OCI-LY1 (cell line): Measurements from ENCODE around the gene TRPM3.

Experiments used
- H2AFZ ChIP-seq: fragments of 200-600 bp; sonication (generic), shearing (Covaris generic); 2 replicates; pipeline ENCODE4 v1.6.0; 2014; ENCODE audit warnings: antibody characterized with exemption, mild to moderate bottlenecking, low read length
- H3F3A ChIP-seq: fragments of 200-600 bp; sonication (generic), shearing (Covaris generic); 2 replicates; pipeline ENCODE4 v1.6.0; 2014; ENCODE audit warnings: mild to moderate bottlenecking, antibody characterized with exemption, low read length, moderate library complexity; ENCODE audit not compliant: insufficient read depth
- H3K27ac ChIP-seq: fragments of 200-600 bp; sonication (generic); 2 replicates; pipeline ENCODE4 v1.5.1; 2014; ENCODE audit warnings: low read length, mixed run types, mild to moderate bottlenecking, low read depth; ENCODE audit not compliant: poor library complexity, severe bottlenecking
- H3K27me3 ChIP-seq: fragments of 200-600 bp; sonication (generic); 2 replicates; pipeline ENCODE4 v1.6.0; 2014; ENCODE audit warnings: antibody characterized with exemption, mild to moderate bottlenecking, low read length, moderate library complexity; ENCODE audit not compliant: insufficient read depth
- H3K36me3 ChIP-seq: fragments of 200-600 bp; sonication (generic); 2 replicates; pipeline ENCODE4 v1.6.1; 2014; ENCODE audit warnings: mild to moderate bottlenecking, antibody characterized with exemption, low read length, moderate library complexity, mixed read lengths; ENCODE audit not compliant: insufficient read depth
- H3K4me1 ChIP-seq: fragments of 200-600 bp; sonication (generic); 2 replicates; pipeline ENCODE4 v1.5.1; 2014; ENCODE audit warnings: mild to moderate bottlenecking, low read length, moderate library complexity; ENCODE audit not compliant: insufficient read depth, severe bottlenecking
- H3K4me2 ChIP-seq: fragments of 200-600 bp; sonication (generic), shearing (Covaris generic); 2 replicates; pipeline ENCODE4 v1.6.1; 2014; ENCODE audit warnings: low read length
- H3K4me3 ChIP-seq: fragments of 200-600 bp; sonication (generic); 2 replicates; pipeline ENCODE4 v1.5.1; 2014; ENCODE audit warnings: low read length, low read depth, mild to moderate bottlenecking, mixed read lengths; ENCODE audit not compliant: poor library complexity, severe bottlenecking
- H3K79me2 ChIP-seq: fragments of 200-600 bp; shearing (Covaris generic); 2 replicates; pipeline ENCODE4 v1.6.1; 2016; ENCODE audit warnings: mixed run types, low read length, mixed read lengths; ENCODE audit not compliant: insufficient read depth
- H3K9ac ChIP-seq: fragments of 200-600 bp; sonication (generic), shearing (Covaris generic); 2 replicates; pipeline ENCODE4 v1.6.1; 2014; ENCODE audit warnings: mild to moderate bottlenecking, low read length, mixed read lengths
- H3K9me2 ChIP-seq: fragments of 200-600 bp; sonication (generic), shearing (Covaris generic); 2 replicates; pipeline ENCODE4 v1.6.1; 2014; ENCODE audit warnings: low read depth, mild to moderate bottlenecking, low read length, mixed read lengths
- H3K9me3 ChIP-seq: fragments of 200-600 bp; shearing (Covaris generic); 2 replicates; pipeline ENCODE4 v1.6.1; 2014; ENCODE audit warnings: low read length, mixed read lengths
- H4K20me1 ChIP-seq: fragments of 200-600 bp; sonication (generic), shearing (Covaris generic); 2 replicates; pipeline ENCODE4 v1.6.0; 2016; ENCODE audit warnings: mild to moderate bottlenecking, low read length; ENCODE audit not compliant: insufficient read depth
- CTCF ChIP-seq: fragments of 200-600 bp; sonication (generic), shearing (Covaris generic); IDR thresholded peaks from 2 replicates; pipeline ENCODE4 v1.5.1; 2017; ENCODE audit warnings: mild to moderate bottlenecking, antibody characterized with exemption, low read length, moderate library complexity, mixed read lengths
- EZH2 ChIP-seq: fragments of 200-600 bp; sonication (generic), shearing (Covaris generic); IDR thresholded peaks from 2 replicates; pipeline ENCODE4 v1.8.0; 2017; ENCODE audit warnings: borderline replicate concordance, mixed run types, mild to moderate bottlenecking, antibody characterized with exemption, low read length, moderate library complexity, mixed read lengths

TRPM3 gene

GRCh38 chr9:70642341-70642740 lies 479.1 kb downstream of the TRPM3 start:
- H3K27me3 ChIP-seq: no peaks in the 10 kb centered on the region
- H3K4me3 ChIP-seq: no peak overlapping the region
- H3K36me3 ChIP-seq: no peaks in the 10 kb centered on the region
- H3K9ac ChIP-seq: no peak overlapping the region
- H4K20me1 ChIP-seq: no peaks in the 10 kb centered on the region
- H3K4me1 ChIP-seq: no peaks in the 10 kb centered on the region
- no peak for TF ChIP-seq CTCF
- no peaks in the 10 kb centered on the region for H3K9me3 ChIP-seq
- H3K27ac ChIP-seq: no peak overlapping the region
- H3F3A ChIP-seq: no peaks in the 10 kb centered on the region
- H3K4me2 ChIP-seq: no peak overlapping the region
- H2AFZ ChIP-seq: no peak overlapping the region
- H3K79me2 ChIP-seq: no peaks in the 10 kb centered on the region
- H3K9me2 ChIP-seq: no peaks in the 10 kb centered on the region

- H3K27me3 ChIP-seq: no peaks in the 10 kb centered on the region
- no peak overlapping the region for H3K27ac ChIP-seq
- no peaks in the 10 kb centered on the region for H3F3A ChIP-seq
- H3K9me3 ChIP-seq: no peaks in the 10 kb centered on the region
- H3K9ac ChIP-seq: no peak overlapping the region
- H4K20me1 ChIP-seq: no peaks in the 10 kb centered on the region
- no peak overlapping the region for H3K4me2 ChIP-seq
- H3K4me1 ChIP-seq: no peaks in the 10 kb centered on the region
- no peak overlapping the region for H3K4me3 ChIP-seq
- no peaks in the 10 kb centered on the region for H3K36me3 ChIP-seq
- H3K9me2 ChIP-seq: no peaks in the 10 kb centered on the region
- H2AFZ ChIP-seq: no peak overlapping the region
- H3K79me2 ChIP-seq: no peaks in the 10 kb centered on the region
- TF ChIP-seq EZH2 (no peak), CTCF (no peak)
These were observed 479.8 kb downstream of the TRPM3 start for GRCh38 chr9:70641631-70642030.

GRCh38 chr9:70641031-70641430 lies 480.4 kb downstream of the TRPM3 start:
- Histone ChIP-seq H3K9me3 (no peaks in the 10 kb centered on the region), H3K27me3 (no peaks in the 10 kb centered on the region), H3K9me2 (no peaks in the 10 kb centered on the region), H3K4me3 (no peak overlapping the region), H3K4me1 (no peaks in the 10 kb centered on the region), H3F3A (no peaks in the 10 kb centered on the region), H3K36me3 (no peaks in the 10 kb centered on the region), H3K79me2 (no peaks in the 10 kb centered on the region), H4K20me1 (no peaks in the 10 kb centered on the region), H3K9ac (no peak overlapping the region), H3K27ac (no peak overlapping the region), H2AFZ (no peak overlapping the region), H3K4me2 (no peak overlapping the region)
- TF ChIP-seq CTCF (no peak), EZH2 (no peak)
